ENCODE data around the gene SGSM2.
A peak's percentile ranks its signal among the peaks of the same experiment; 100 is the strongest.

Gene SGSM2

GRCh38 chr17:2336215-2336851 lies 968 bp upstream of the SGSM2 start, which contains the start of gene TSR1:
Gene TSR1 (minus strand): TSS chr17:2336457. CDS start chr17:2336427, 30 bp downstream.
- peak; percentile 81 for DNase-seq (ENCODE audit: low read depth)

- peak; percentile 28 for DNase-seq (ENCODE audit: low read depth)
Observed at GRCh38 chr17:2337544-2338314, 428 bp downstream of the SGSM2 start.

- DNase-seq (ENCODE audit: low read depth): no peak
Observed at GRCh38 chr17:2338315-2338657, 985 bp downstream of the SGSM2 start.

GRCh38 chr17:2343421-2343820 lies 6.1 kb downstream of the SGSM2 start:
- DNase-seq (ENCODE audit: low read depth): peak; percentile 30

GRCh38 chr17:2344528-2344927 lies 7.2 kb downstream of the SGSM2 start:
- DNase-seq (ENCODE audit: low read depth): no peak

- DNase-seq (ENCODE audit: low read depth): no peak
Observed at GRCh38 chr17:2346475-2346874, 9.2 kb downstream of the SGSM2 start.

GRCh38 chr17:2347805-2348685 lies 10.7 kb downstream of the SGSM2 start:
- DNase-seq (ENCODE audit: low read depth): no peak

- DNase-seq (ENCODE audit: low read depth): no peak
Observed at GRCh38 chr17:2351269-2351668, 14.0 kb downstream of the SGSM2 start.

- DNase-seq (ENCODE audit: low read depth): no peak
Observed at GRCh38 chr17:2354311-2354710, 17.0 kb downstream of the SGSM2 start.

- no peak for DNase-seq (ENCODE audit: low read depth)
Observed at GRCh38 chr17:2357237-2357636, 19.9 kb downstream of the SGSM2 start.

- DNase-seq (ENCODE audit: low read depth): no peak
Observed at GRCh38 chr17:2357931-2358434, 20.7 kb downstream of the SGSM2 start.

- no peak for DNase-seq (ENCODE audit: low read depth)
Observed at GRCh38 chr17:2361010-2361760, 23.9 kb downstream of the SGSM2 start.

- DNase-seq (ENCODE audit: low read depth): no peak
Observed at GRCh38 chr17:2362016-2362415, 24.7 kb downstream of the SGSM2 start.

GRCh38 chr17:2362416-2362815 lies 25.1 kb downstream of the SGSM2 start:
- DNase-seq (ENCODE audit: low read depth): no peak

GRCh38 chr17:2362881-2363280 lies 25.6 kb downstream of the SGSM2 start:
- no peak for DNase-seq (ENCODE audit: low read depth)

- no peak for DNase-seq (ENCODE audit: low read depth)
Observed at GRCh38 chr17:2363318-2363717, 26.0 kb downstream of the SGSM2 start.

- DNase-seq (ENCODE audit: low read depth): no peak
Observed at GRCh38 chr17:2363851-2364762, 26.8 kb downstream of the SGSM2 start.

GRCh38 chr17:2364763-2365116 lies 27.4 kb downstream of the SGSM2 start:
- no peak for DNase-seq (ENCODE audit: low read depth)

- no peak for DNase-seq (ENCODE audit: low read depth)
Observed at GRCh38 chr17:2365132-2365531, 27.8 kb downstream of the SGSM2 start.

GRCh38 chr17:2366747-2367494 lies 29.6 kb downstream of the SGSM2 start:
- DNase-seq (ENCODE audit: low read depth): no peak
